IPS DF 4.7 (cell line): Measurements from ENCODE around the gene SH3TC1.

ENCODE experiments used
- DNase-seq: peaks from one replicate; pipeline ENCODE4 v3.0.0-alpha.2; 2013; ENCODE audit warnings: low spot score; ENCODE audit errors: extremely low read depth

The SH3TC1 gene

DNA sequence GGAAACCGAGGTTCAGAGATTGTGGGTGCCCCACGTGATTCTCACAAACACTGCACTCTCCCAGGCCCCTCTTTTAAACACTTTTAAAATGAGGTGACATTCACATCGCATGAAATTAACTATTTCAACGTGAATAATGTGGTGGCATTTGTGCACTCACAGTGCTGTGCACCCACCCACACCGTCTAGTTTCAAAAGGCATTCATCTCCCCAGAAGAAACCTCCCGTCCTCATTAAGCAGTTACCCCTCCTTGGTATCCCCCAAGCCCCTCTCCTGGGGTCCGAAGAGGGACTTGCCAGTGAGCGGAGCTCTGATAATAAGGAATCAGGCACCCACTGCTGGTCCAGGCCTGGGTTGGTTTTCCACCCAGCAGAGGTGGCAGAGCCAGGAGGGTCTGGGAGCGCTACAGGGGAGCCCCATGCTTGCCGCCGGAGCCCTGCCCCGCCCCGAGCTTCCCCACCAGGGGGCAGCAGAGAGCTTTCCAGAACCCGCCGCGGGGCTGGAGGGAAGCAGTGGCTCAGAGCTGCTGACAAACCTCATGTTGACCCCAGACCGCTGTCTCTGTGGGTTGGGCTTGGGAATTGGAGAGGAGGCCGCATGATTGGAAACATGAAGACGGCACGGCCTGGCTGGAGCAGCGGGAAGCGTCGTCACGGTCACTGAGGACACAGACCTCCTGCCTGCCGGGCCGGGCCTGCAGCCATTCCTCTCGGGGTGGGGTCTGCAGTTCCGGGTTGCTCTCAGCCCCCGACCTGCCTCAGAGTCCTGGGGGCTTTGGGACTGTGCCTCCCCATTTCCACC, 43.0 kb downstream of the SH3TC1 start:
- no peak for DNase-seq

GRCh38 chr4:8242782-8243560, 43.9 kb downstream of the SH3TC1 start:
- no peak for DNase-seq

- no peak for DNase-seq
Measured at GRCh38 chr4:8244001-8244757, 45.1 kb downstream of the SH3TC1 start.

DNA sequence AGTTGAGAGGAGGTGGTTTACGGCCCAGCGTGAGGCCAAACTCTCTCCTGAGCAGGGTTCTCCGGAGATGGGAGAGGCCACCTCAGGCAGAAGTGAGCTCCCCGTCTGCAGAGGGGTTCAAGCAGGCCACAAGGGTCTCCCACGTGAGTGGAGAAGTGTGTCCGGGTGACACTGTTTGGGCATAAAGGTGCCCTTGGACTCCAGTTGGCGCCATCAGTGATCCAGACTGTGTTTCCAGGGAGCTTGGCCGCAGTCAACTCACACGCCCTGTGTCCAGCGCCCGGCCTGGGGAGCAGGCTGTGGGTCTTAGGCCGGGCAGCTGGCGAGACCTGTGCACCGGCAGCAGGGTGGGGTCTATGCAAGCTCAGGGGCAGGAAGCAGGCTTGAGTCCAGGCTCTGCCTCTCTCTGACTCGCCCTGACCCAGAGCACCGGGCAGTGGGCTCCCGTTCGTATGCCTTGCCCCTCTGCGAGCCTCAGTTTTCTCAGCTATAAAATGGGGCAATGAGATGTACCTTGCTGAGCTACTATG, 45.9 kb downstream of the SH3TC1 start:
- no peak for DNase-seq

- no peak for DNase-seq
Measured at GRCh38 chr4:8245884-8246833, 47.1 kb downstream of the SH3TC1 start.

- no peak for DNase-seq
Measured at GRCh38 chr4:8247047-8247930, 48.2 kb downstream of the SH3TC1 start.

DNA sequence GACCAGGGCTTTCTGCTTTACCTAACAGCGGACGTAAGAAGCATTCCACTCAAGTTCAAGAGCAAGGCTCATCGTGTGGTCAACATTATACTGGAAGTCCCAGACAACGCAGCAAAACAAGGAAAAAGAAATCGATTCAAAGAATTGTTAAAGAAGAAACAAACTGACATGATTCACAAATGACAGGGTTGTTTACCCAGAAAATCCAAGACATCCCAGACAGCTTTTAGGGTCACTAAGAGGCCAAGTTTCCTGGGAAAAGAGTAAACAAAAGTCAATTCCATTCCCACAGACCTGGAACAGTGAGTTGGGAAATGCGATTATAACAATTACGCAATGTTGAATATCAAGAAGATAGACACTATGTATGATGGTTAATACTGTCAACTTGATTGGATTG, 49.0 kb downstream of the SH3TC1 start:
- no peak for DNase-seq

- DNase-seq: no peak
Measured at GRCh38 chr4:8250227-8250626, 51.1 kb downstream of the SH3TC1 start.

DNA sequence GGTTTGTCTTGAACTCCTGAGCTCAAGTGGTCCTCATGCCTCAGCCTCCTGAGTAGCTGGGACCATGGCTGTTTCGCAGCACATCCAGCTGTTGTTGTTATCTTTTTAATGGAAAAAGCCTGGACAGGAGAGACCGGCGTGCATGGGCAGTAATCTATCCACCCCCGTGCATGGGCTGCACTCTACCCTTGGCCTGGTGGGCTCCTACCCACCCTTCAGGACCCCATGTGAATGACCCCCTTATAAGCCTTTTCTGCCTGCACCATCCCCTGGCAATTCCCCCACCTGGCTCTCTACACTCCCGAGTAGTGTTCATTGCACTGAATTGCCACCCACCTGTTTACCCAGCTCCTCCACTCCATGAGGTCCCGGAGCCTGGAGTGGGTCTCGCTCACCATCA, 51.5 kb downstream of the SH3TC1 start:
- no peak for DNase-seq

- no peak for DNase-seq
Measured at GRCh38 chr4:8251110-8251883, 52.2 kb downstream of the SH3TC1 start.

DNA sequence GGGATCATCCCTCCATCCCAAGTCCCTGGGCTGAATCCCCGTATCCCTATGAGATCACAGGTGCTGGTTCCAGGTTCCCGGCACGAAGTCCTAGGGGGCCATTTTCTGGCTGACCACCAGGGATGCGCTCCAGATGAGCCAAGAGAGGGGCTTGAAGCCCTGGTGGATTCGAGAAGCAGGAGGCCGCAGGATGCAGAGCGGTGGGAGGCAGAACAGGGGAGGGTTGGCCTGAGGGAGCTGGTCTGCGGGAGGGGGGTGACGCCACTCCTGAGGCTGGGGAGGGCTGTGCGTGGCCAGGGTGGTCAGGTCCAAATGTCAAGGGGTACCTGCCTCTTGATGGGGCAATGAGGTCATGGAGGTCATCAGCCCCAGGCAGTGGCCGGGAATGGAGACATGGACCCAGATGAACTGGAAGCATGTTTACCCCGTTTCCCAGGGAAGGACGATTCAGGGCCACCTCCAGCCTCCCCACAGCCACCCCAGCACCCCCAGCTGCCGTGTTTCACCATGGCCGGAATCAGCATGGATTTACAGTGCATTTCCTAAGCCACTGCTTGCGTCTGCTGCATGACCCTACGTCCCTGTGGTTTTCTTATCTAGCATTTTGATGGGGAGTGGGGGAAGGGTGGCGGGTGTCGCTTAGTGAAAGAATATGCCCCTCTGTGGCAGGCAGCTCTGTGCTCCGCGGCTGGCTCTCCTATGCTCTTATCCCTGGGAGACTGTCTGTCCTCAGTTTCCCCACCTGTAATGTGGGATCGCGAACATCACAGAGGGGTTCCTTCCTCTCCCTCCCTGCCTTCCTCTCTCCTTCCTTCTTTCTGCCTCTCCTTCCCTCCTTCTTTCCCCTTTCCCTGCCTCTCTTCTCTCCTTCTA, 53.4 kb downstream of the SH3TC1 start:
- DNase-seq: no peak

- no peak for DNase-seq
Measured at GRCh38 chr4:8254076-8254475, 55.0 kb downstream of the SH3TC1 start.

DNA sequence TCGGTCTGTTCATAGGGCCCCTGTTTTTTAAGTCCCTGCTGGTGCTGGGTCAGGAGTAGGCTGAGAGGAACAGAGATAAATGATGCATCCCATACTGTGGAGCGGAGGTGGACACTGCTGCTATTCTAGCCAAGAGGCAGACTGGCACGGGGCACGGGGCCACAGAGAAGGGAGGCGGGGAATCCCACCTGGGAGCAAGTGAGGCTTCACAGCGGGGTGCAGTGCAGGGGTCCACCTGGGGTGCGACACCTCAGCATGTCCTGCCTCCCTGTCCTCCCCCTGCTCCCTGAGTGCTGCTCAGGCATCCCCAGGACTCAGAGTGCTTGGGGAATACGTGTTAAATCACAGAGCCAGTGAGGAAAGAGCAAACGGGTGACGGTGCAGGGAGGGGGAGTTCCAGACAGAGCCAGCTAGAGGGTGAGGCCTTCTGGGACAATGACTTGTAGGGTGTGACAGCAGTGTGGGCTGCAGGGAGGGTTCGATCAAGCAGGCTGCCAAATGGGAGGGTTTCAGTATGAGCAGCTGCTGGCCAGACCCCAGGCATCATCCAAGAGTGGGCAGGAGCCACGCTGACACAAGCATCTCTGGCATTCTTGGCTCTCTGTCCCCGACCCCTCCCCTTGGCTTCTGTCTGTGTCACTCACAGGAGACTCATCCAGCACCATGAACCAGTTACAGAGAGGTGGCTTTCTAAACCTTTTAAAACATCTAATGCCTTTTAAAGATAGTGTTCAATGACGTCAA, 56.8 kb downstream of the SH3TC1 start:
- DNase-seq: no peak

- no peak for DNase-seq
Measured at GRCh38 chr4:8257854-8258253, 58.8 kb downstream of the SH3TC1 start.

- no peak for DNase-seq
Measured at GRCh38 chr4:8258552-8259212, 59.6 kb downstream of the SH3TC1 start.

DNA sequence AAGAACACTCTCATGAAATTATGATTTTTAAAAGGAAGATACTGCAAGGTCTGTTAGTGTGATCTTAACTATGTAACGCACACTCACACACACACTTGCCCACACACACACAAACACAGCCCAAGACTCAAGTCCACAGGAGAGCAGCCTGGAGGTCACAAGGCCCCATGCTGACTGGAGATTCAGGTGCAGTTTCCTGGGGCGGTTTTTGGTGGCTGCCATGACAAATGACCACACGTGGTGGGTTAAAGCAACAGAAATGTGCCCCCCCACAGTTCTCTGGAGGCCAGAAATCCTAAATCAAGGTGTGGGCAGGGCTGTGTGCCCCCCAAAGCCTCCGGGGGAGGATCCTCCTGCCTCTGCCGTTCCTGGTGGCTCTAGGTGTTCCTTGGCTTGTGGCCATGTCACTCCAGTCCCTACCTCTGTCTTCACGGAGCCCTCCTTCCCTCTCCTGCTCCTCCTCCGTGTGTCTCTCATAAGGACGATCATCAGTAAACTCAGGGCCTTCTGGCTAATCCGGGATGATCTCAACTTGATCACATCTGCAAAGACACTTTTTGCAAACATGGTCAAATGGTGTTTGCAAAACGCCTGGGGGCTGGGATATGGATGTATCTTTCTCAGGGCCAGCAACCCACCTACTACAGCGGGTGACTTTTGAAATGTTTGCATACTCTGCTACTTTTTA, 60.8 kb downstream of the SH3TC1 start:
- DNase-seq: no peak
